NCI-H1436 (cell line): ENCODE data around the gene SLC12A3.
"Not testable (repeated sequence)": the region's sequence is repeated elsewhere in the genome, so short reads cannot be mapped to it uniquely, and the experiment has no call there.

Source experiments
- DNase-seq: peaks from one replicate; lab custom pipeline; 2025; lab: John Stamatoyannopoulos, UW

SLC12A3 gene

DNA sequence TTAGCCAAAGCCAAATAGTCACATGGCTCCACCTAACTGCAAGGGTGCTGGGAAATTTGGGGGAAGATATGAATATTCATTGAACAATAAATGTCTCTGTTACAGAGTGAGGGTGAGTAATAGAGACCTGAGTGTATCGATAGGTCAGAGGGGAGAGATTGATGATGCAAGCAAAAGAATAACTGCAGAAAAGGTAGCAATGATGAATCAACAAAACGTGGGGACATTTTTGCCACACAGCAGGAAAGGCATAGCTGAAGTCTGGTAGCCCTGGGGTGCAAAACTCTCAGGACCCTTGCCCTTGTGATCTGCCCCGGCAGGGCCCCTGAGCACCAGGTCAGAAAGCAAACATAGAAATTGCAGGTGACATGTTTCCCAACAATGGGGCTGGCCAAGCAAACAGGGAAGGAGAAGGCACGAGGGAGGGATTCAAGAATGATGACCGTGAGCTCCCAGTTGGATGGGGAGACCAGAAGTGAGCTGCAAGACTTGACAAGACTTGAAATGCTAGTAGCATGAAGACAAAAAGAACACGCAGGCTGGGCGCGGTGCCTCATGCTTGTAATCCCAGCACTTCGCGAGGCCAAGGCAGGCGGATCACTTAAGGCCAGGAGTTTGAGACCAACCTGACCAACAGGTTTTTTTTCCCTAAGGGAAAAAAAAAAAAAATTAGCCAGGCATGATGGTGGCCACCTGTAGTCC, 54.2 kb downstream of the SLC12A3 start:
- no peak for DNase-seq

- no peak for DNase-seq
Observed at GRCh38 chr16:56921571-56921970, 56.6 kb downstream of the SLC12A3 start.

DNA sequence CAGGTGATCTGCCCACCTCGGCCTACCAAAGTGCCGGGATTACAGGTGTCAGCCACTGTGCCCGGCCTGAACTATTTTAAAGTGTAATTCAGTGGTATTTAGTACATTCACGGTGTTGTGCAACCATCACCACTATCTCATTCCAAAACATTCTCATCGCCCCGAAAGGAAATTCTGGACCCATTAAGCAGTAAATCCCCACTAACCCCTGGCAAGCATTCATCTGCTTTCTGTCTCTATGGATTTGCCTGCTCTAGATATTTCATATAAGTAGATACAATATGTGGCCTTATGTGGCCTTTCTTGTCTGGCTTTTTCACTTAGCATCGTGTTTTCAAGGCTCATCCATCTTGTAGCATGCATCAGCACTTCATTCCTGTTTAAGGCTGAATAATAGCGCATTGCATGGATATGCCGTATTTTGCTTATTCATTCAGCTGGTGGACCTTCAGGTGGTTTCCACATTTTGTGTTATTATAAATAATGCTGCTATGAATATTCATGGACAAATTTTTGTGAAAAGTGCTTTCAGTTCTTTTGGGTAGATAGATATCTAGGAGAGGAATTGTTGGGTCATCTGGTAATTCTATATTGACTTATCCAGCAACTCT, 58.6 kb downstream of the SLC12A3 start:
- no peak for DNase-seq

- no peak for DNase-seq
Observed at GRCh38 chr16:56927471-56927870, 62.5 kb downstream of the SLC12A3 start.

DNA sequence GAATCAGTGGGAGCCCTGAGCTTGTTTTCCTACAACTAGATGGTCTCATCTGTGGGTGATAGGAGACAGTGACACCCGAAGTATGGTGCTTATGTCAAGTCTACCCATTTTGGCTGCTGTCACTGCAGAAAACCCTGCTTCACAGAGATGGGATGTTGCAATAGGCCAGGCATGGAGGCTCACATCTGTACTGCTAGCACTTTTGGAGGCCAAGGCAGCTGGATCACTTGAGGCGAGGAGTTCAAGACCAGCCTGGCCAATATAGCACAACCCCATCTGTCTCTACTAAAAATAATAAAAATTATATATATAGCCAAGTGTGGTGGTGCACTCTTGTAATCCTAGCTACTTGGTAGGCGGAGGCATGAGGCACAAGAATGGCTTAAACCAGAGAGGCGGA, 64.6 kb downstream of the SLC12A3 start:
- no peak for DNase-seq

DNA sequence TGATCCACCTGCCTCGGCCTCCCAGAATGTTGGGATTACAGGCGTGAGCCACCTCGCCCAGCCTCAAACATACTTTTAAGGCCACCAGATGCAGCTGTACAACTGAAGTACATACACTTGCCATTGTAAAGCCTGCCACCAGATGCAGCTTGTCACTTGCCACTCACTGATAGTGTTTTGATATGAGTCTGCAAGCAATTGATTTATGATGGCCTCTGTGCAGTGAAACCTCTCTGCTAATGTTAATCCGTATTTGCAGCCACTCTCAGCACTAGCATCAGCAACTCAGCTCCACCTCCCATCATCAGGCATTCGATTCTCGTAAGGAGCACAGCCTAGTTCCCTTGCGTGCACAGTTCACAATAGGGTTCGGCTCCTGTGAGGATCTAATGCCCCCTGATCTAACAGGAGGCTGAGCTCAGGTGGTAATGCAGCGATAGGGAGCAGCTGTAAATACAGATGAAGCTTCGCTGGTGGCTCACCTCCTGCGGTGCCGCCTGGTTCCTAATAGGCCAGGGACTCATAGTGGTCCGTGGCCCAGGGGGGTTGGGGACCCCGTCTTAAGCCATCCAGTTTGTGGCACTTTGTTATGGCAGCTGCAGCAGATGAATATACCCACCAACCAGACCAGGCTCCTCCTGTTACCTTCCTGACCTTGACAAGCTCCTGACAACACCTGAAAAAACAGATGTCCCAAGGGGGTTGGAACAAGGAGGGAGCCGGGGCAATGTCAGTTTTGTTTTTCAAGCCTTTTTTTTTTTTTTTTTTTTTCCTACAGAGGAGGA, 65.7 kb downstream of the SLC12A3 start:
- peak; percentile 77 for DNase-seq

DNA sequence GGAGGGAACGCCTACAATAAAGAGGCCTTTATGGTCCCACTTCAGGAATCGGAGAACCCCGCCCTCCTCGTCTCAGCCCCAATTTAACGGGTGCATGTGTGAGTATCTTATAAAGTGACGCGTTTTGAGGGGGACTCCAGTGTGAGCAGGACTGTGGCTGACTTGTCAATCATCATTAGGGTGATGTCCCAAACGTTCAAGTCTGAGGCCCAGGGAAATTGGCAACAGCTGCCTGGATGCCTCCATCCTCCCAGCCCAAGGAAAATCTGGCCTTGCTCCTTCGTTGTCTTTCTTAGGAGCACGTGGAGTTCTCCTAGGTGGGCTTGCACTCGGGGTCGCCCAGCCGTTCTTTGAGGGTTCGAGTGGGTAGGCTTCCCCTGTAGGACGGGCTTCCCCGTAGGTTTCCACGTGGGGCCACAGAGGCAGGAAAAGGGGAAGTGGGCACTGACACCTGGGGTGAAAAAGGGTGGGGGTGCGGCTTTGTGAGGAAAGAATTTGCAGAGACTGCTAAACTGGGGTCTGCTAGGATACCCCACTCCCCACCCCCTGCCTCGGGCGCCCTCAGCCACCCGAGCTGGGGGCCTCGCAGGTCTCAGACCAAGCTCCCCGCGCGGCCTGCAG, 66.4 kb downstream of the SLC12A3 start:
- no peak for DNase-seq

- DNase-seq, result peak; percentile 96
Observed at GRCh38 chr16:56931892-56932720, 67.1 kb downstream of the SLC12A3 start, which contains the start of gene HERPUD1. HERPUD1 (plus strand) TSS chr16:56932142; CDS start chr16:56932245, 103 bp downstream.

DNA sequence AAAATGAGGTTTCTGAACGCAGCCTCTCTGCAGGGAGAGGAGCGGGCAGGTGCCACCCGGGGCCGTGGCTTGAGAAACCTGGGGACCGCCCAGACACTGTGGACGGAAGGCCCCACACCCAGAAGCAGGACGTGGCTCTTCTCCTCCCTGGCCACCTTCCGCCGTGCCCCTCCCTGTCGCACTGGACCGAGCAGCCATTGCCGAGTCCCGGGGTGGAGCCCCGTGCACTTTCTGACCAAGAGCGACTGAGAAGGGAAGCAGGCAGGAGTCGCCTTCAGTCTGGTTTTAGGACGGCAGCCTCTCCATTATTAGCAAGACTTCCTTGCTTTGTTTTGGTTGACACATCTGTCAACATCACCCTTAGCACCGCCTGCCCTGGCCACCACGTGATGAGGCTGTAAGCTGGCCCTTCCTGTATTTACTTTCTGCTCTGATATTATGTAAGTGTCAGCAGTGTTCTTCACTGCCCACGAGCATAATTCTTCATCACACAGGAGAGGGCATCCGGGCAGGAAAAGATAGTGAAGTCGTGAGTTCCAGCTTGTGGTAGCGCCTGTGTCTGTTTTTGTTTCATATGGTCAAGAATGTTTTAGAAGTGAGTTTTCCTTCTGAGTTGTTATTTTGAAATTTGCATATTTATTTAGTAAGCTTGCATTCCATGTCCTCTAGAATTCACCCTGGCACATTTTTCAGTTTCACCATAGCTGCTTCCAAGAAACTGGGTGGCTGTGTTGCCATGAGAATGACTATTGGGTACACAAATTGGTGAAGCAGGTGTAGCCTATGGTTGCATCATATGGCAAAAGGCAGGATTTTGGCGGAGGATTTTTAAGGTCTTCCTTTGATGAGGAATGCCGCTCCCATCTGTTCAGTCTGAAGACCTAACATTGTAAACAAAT, 68.0 kb downstream of the SLC12A3 start:
- peak; percentile 17 for DNase-seq

GRCh38 chr16:56933828-56934598, 69.0 kb downstream of the SLC12A3 start:
- DNase-seq, result no peak

DNA sequence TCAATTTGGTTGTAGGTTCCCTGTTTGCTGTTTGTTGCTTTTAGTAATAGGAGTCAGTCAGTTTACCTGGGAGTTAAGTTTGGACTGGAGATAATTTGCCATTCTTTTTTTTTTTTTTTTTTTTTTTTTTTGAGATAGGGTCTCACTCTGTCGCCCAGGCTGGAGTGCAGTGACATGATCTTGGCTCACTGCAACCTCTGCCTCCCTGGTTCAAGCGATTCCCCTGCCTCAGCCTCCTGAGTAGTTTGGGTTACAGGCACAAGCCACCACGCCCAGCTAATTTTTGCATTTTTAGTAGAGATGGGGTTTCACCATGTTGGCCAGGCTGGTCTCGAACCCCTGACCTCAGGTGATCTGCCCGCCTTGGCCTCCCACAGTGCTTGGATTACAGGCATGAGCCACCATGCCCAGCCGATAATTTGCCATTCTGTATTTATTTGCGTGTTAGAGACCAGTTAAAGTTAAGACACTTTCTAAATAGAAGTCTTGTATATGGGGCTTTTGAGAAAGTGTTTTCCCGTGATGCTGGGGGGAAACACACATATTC, 69.7 kb downstream of the SLC12A3 start:
- DNase-seq, result not testable (repeated sequence)

GRCh38 chr16:56935201-56935600, 70.2 kb downstream of the SLC12A3 start:
- no peak for DNase-seq

GRCh38 chr16:56936491-56936890, 71.5 kb downstream of the SLC12A3 start:
- no peak for DNase-seq

GRCh38 chr16:56936950-56937349, 71.9 kb downstream of the SLC12A3 start:
- no peak for DNase-seq

- no peak for DNase-seq
Observed at GRCh38 chr16:56938664-56939513, 73.9 kb downstream of the SLC12A3 start.

DNA sequence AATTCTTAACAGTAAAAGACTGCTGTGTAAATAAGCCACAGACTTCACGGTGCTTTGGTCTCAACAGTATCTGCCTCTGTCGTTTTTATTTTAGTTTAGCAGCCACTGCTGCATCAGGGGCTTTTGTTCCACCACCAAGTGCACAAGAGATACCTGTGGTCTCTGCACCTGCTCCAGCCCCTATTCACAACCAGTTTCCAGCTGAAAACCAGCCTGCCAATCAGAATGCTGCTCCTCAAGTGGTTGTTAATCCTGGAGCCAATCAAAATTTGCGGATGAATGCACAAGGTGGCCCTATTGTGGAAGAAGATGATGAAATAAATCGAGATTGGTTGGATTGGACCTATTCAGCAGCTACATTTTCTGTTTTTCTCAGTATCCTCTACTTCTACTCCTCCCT, 74.8 kb downstream of the SLC12A3 start:
- DNase-seq, result peak; percentile 73

DNA sequence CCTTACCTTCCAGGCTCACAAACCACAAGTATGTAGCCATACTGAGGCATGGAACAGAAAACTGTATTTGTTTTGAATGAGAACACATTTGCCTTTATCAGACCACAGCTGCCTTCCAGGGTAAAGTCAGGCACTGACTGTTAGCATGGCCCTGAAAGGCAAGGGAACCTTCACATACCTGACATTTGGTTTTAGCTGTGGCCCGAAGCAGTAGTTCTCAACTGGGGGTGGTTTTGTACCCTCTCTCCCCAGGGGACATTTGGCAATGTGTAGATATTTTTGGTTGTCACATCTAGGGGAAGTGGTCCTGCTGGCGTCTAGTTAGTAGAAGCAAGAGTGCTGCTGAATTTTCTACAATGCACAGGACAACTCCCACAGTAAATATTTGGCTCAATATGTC, 76.1 kb downstream of the SLC12A3 start:
- no peak for DNase-seq

GRCh38 chr16:56941856-56942331, 76.9 kb downstream of the SLC12A3 start:
- no peak for DNase-seq
